HS-5 (cell line): ENCODE measurements around the gene NCAPG2.

Source experiments
- DNase-seq: peaks from one replicate; pipeline ENCODE4 v3.0.0-alpha.2; 2012; ENCODE audit warnings: low read depth

Gene NCAPG2

DNA sequence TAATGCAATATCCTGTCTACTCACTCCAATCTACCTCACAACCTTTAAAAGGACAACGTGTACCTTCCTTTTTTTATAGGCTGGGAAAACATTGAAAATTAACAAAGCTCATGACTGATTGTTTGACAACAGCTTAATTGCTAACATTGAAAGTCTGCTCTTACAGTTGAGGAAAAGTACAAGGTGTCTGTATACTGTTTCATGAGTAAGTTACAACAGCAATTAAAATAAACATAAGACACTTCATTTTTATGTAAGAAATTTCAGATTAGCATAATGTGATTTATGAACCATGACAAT lies 28.6 kb upstream of the NCAPG2 start:
- DNase-seq = no peak

DNA sequence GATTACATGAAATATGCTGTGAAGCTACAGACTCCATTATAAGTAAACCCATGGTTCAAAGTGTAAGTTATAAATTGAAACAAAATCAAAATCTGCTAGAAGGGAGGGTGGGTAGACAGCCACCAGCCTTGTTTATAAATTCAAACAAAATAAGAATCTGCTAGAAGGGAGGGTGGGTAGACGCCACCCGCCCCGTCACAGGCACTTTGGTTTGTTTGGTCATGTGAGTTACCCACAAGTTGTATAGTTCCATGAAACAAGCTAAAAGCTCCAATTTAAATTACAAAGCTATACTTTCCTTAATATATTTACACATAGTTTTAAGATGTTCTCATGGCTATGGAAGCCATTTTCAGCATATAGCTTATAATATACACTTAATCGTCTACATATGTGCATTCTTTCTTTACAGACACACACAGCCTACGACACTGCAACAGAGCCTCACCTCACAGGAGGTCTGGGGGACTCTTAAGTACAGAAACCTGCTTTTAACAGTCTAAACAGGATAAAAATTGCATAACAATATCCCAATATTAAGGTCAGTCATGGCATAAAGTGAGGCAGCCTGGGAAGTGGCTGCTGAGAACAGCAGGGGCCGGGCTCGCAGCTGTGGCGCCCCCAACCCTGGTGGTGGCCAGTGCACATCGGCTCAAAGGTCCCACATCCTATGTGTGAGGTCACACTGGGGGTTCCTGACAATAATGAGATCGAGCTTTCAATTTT lies 28.1 kb upstream of the NCAPG2 start:
- DNase-seq = no peak

DNA sequence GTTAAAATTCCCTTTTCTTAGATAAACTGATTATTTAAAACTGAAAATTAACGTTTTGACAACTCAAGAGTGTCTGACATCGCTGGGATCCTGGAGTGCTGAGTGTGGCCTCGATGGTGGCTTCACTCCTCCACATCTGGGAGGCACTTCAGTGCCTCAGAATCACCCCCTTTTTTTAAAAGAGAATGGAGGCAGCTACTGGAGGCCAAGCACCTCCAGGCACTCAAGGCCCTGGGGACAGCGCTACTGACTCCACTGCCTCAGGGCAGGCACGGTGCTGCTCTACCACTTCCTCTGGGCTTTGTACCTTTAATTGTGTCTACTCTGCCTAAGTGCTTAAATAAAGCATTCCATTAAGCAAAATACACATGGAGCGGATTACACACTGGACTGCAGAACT lies 27.2 kb upstream of the NCAPG2 start:
- no peak for DNase-seq

DNA sequence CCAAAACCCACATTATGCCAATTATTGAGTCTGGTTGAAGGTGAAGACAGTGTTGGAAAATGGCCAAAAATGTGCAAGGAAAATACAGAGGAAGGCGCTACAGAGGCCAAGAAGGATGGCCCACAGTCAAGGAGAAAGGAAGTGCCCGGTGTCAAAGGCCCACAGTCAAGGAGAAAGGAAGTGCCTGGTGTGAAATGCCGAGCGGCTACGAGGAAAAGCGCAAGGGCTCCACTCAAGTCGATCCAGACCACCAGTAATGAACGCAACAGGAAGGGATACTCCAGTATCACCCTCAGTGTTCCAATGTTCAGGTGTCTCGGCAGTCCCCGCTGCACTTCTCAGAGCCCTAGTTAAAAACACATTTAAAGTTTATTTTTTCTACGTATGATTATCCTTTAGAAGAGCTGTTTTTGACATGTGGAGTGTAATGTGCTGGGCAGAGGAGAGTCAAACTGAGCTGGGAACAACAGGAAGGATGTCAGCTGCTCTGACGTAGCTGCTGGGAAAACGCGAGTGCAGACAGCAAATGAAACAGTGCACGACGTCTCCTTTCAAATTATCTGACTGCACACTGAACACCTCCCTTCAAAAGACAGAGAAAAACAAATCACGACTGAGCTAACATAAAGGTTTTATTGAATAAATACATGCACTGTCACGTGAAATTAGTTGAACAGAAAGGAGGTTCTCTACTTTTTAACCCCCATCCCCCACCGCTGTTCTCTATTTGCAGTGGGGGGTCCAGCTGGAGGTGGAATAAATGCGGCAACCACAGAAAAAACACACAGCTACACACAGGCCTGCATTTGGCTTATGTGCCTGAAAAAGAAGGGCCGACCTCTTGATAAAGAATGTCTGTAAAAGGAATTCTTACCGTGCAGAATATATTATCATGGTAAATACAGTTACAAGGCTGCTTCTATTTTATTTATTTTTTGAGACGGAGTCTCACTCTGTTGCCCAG lies 26.1 kb upstream of the NCAPG2 start:
- DNase-seq = no peak

DNA sequence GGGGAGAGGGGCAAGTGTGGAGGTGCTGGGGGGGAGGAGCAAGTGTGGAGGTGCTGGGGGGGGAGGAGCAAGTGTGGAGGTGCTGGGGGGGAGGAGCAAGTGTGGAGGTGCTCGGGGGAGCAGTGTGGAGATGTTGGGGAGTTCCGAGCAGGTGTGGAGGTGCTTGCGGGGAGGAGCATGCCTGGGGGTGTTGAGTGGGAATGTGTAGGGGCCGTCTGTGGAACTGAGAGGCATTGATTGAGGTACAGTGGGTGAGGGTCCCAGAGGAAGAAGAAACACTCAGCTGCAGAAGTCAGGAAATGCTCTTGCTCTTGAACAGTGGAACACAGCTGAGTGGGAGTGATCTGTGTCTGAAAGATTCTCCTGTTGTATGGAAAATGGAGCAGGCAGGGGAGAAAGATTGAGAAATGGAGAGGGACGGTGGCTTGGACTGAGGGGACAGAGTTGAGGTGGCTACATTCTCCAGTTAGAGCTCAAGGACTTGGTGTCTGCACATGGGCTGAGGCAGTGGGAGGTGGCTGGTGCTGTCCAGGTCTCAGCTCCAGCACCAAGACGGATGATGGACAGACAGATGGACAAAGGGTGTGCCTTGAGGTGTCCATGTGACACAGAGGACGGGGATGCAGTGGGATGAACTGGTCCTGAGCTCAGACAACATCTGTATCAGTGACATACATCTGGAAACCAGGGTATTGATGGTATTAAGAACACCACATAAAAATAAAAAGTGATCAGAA lies 25.2 kb upstream of the NCAPG2 start:
- DNase-seq = no peak

DNA sequence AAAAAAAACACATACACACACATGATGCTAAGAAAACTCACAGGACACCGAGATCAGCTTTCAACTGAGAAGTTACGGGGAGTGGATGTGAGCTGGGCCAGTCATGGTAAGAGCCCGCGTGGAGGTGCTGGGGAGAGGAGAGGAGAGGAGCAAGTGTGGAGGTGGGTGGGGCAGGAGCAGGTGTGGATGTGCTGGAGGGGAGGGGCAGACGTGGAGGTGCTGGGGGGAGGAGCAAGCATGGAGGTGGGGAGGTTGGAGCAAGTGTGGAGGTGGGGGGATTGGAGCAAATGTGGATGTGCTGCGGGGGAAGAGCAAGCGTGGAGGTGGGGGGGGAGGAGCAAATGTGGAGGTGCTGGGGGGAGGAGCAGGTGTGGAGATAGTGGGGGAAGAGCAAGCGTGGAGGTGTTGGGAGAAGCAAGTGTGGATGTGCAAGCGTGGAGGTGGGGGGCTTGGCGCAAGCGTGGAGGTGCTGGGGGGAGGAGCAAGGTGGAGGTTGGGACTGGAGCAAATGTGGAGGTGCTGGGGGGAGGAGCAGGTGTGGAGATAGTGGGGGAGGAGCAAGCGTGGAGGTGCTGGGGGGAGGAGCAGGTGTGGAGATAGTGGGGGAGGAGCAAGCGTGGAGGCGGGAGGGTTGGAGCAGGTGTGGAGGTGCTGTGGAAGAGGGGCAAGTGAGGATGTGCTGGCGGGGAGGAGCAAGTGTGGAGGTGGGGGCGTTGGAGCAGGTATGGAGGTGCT lies 24.5 kb upstream of the NCAPG2 start:
- no peak for DNase-seq

DNA sequence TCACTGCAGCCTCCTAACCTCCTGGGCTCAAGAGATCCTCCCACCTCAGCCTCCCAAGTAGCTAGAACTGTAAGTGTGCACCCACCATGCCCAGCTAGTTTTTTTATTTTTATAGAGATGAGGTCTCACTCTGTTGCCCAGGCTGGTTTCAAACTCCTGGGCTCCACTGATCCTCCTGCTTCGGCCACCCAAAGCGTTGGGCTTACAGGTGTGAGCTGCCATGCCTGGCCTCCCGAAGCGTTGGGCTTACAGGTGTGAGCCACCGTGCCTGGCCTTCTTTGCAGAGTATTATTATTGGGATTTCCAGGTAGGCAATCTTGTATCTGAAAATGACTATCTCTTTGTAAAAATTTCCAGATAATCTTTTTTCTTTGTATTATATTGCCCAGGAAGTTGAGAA lies 23.1 kb upstream of the NCAPG2 start:
- DNase-seq = no peak

DNA sequence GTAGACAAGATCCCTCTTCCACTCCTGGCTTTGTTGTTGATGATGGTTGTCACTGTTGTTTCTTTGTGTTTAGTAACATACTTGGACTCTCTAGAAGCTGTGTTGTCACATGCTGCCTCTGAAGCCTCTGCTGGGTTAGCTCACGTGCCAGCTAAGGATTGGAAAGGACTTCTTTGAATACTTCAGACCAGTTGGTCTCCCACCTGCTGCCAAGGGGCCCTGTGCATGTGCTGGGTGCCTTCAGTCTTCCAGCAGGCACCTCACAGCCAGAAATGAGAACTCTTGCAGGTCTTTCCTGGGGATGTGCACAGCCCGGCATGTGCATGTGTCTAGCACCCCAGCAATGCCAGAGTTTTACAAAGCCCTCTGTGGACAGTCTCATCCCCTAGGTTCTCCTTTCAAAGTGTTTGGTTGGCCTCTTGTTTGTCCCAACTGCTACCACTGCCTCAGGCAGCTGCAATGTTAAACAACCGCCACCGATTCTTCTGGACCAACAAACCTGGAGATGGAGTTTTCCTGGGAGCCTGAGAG lies 21.7 kb upstream of the NCAPG2 start:
- DNase-seq = no peak

DNA sequence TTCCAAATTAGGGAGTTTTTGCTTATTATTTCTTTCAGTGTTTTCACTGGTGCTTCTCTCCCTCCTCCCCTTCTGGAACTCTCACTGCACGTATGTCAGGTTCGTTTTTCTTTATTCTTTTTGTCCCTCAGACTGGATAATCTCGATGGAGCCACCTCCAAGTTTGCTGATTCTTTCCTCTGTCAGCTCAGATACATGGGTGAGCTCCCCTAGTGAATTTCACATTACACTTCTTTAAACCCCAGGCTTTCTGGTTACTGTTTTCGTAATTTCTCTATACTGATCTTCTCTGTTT lies 20.8 kb upstream of the NCAPG2 start:
- no peak for DNase-seq

DNA sequence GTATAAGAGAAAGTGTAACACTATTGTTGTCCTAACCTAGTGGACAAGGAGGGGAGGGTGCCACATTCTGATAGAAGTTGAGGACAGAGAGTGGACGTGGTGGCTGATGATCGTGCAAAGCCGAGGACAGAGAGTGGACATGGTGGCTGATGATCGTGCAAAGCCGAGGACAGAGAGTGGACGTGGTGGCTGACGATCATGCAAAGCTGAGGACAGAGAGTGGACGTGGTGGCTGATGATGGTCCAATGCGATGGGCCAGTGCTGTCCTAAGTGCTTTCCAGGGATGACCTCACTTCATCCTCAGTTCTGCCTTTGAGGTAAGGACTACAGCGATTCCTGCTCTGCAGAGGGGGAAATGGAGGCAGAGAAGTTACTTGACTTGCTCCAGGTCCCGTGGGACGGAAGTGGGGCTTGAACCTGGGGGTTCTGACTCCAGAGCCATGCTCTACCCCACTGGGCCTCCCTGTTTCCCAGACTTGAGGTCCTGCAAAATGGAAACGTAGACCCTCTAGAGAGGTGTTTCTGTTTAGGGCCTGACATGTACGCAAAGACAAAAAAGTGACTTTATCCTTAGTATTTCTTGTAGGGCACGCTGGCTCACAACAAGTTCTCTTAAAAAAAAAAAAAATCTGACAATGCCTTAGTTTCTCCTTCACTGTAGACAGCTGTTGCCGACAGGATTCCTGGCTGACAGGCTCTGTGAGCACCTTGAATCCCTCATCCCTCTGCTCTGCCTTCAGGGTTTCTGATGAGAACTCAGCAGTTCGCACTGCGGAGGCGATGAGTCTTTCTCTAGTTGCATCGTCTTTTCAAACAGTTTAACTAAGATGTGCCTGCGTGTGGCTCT lies 20.3 kb upstream of the NCAPG2 start:
- no peak for DNase-seq

DNA sequence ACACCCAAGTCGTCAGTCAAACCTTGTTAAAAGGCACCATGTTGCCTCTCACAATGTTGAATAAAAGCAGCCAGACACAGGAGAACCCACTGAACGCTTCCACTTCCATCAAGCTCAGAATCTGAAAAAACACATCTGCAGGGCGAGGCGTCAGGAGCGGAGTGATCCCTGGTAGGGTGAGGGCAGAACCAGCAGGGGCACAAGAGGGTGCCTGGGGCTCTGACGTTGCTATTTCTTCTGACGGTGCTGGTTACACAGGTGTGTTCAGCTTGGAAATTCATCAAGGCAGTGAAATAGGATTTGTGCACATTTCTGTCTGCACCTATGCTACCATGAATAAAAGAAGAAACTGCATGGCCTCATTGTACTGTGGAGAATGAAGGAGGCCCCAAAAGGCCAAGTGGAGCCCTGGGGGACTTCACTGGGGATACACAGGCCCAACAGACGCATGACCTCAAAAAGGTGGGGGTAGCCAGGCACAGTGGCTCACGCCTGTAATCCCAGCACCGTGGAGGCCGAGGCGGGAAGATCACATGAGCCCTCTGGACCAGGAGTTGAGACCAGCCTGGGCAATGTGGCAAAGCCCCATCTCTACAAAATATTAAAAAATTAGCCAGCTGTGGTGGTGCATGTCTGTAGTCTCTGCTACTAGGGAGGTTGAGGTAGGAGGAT lies 19.2 kb upstream of the NCAPG2 start:
- no peak for DNase-seq

DNA sequence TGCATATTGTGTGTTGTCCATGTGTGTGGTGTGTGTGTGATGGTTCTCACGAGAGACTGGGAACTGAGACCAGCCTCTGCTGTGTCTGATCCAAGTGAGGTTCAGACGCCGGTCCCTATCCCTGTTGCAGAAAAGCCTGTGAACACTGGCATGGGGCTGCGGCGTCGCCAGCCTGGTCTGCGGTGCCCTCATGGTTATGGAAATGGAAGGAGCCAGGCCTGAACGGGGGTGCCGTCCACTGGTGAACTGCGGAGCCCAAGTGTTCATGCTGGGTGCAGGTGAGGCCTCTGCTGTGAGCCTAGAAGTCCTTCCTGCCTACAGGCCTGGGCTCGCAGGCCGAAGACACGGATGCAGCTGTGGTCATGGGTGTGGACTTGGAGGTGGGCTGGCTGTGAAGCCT lies 18.7 kb upstream of the NCAPG2 start:
- no peak for DNase-seq

DNA sequence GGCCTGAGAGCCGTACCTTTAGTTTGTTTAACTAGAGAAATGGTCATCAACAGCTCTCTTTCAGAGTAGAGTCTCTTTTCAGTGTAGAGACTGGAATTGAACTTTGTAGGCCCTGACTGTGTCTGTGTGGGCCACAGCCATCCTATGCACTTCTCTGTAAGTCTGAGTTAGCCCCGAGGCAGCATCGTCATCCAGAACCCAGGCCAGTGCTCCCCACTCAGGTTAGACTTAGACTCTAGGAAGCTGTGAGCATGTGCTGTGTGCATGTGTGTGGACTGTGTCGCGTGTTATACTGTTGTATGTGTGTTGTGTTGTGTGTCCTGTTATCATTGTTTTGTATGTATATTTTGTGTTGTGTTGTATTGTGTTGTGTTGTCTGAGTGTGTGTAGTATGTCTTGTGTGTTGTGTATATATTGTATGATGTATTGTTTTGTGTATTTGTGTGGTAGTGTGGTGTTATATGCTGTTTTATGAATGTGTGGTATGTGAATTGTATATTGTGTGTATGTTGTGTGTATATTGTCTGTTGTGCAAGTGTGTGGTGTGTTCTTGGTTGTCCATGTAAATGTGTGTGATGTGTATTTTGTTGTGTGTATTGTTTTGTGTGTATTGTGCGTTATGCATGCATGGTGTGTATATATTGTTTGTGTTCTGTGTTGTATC lies 18.1 kb upstream of the NCAPG2 start:
- DNase-seq = no peak

DNA sequence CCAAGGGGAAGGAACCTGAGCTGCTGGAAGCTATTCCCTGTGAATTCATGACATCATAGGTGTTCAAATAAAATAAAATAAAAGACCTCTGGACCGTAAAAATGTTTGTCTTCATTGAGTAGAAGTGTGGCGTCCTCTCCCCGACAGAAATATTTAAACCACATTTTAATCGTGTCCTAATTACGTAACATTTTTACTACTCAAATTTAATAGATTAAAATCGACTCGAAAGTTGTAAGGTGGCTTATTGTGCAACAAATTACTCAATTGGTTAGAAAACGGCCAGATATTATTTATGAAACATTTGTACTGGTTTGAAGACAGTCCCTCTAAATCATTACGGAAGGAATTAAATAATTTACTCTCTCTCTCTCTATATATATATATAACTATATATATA lies 15.5 kb upstream of the NCAPG2 start:
- DNase-seq = no peak

DNA sequence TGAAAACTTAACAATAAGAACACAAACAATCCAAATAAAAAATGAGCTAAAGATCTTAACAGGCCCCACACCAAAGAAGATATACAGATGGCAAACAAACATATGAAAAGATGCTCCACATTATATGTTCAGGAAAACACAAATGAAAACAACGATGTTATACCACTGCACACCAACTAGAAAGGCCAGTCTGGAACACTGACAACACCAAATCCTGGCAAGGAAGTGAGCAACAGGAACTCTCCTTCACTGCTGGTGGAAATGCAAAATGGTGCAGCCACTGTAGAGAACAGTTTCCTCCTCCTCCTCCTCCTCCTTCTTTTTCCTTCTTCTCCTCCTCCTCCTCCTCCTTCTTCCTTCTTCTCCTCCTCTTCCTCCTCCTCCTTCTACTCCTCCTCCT lies 12.2 kb upstream of the NCAPG2 start:
- DNase-seq = no peak

DNA sequence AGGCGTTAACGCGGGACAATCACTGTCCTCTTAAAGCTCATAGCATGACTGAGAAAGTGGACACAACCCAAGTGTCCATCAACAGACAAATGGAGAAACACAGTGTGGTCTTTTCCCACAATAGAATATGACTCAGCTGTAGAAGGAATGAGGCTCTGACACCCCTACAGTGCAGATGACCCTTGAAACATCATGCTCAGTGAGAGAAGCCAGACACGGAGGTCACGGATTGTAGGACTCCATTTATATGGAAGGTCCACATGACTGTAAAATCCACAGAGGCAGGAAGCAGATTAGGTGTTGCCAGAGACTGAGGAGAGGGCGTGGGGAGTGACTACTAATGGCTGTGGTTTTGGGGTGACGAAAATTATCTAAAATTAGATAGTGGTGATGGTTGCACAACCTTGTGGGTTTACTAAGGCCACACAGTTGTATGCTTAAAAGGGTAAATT lies 6.1 kb upstream of the NCAPG2 start:
- no peak for DNase-seq

DNA sequence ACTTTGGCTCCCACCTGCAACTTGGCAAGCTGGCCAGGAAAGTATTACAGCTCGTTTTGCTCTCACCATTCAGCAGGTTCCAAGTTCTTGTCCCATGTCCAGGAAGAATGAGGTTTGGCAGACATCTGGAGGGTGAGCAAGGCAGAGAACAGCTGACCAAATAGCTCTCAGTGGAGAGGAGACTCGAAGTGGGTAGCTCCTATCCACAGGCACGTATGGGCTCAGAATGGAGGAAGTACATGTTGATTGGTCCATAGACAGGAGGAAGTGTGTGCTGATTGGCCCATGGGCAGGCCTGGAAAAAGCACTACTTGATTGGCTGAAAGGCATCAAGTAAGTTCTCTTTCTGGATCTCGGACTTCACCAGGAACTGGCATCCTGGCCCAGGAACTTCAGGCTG lies 3.0 kb upstream of the NCAPG2 start:
- DNase-seq = no peak

DNA sequence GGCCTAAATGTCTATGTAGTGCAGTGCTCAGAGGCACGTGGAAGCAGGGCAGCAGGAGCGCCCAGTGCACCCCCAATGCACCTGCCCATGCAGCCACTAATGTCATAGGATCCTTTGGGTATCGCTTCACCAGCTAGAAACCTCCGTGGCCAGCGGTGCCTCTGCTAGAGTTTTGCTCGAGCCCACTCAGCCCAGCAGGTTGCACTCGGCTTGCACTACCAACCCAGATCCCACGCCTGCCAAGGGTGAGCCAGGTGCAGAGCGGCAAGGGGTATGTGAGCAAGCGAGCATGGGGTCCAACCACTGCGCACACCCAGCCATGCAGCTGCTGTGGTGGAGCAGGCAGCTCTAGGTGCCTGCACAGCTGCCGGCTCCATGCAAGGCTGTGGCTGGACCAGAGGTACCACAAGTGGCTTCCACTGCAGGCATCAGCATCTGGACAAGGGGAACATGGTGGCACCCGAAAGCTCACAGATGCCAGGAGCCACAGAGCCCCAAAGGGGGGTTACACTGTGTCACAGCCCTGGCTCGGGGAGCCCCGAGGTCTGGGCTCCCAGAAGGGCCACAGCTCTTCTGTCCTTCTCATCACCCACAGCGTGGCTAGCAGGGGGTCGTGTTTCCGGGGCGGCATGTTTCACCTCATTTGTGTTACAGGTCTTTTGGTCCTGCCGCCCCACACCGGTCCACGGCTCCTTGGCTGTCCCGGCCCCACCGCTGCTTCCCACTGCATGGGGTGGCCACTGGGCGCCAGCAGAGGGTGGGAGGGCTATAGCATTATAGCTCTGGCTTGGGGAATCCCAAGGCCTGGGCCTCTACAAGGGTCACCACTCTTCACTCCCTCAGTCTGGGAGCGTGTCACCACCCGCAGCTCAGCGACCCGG lies 2.3 kb upstream of the NCAPG2 start:
- no peak for DNase-seq

DNA sequence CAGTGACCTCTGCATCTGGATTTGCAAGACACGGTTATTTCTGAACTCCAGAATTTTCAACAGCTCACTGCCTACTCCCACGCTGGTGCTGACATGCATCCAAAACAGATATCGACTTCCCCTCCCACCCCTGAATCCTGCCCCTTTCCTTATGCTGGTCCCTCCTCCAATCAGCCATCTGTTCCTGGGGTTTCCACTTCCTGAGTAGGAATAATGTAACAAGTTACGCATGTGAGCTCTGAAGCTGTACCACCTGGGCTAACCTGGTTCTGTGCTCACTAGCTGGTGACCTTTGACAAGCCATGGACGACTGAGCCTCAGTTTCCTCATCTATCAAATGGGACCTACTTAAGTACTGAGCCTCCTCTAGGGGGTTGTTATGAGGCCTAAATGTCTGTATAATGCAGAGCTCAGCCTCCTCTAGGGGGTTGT lies 1.7 kb upstream of the NCAPG2 start:
- no peak for DNase-seq
